Activated T-cell treated with anti-CD3 and anti-CD28 coated beads for 24 hours (primary cell): ENCODE data around the gene HMX1.

Experiments
- DNase-seq: peaks from one replicate; pipeline ENCODE4 v3.0.0-alpha.2; 2020; ENCODE audit warnings: low read depth

HMX1 gene

DNA sequence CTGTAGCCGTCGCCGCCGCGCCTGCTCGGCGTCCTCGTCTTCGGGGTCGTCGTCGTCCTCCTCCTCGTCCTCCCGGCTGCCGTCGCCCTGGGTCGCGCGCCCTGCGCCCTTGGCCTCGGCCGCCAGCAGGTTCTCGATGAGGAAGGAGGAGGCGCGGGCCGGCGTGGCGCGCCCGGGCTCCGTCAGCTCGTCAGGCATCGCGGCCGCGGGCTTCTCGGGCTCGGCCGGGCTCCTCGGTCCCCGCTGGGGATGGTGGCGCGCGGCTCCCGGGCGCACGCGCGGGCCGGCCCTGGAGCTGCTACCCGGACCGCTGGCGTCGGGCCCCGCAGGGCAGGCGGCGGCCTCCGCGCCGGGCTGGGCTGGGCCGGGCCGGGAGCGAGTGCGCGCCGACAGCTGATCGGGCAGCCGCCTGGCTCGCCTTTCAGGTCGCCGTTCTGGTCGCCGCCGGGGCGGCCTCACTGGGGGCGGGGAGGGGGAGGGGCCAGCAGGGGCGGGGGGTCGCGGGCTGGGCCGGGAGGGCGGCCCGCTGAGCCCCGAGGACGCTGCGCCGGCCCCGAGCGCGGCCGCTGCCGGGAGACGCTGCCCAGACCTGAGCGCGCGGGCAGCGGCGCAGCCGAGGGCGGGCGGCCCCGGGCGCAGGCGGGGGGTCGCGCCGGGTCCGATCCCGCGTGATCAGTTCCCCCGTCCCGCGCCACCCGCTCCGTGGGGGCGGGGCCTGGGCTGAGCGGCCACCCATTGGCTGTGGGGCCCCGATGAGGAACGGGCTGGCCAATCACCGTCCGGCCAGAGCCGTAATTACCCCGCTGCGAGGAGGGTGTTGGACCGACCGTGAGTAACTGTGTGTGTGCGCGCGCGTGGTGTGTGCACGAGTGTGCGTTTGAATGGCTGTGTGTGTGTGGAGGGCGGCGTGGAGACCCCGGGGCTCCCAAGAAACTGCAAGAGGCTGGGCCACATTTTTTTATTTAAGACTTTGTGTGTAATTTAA lies at the start of gene HMX1:
Gene HMX1 (minus strand): TSS at position 423 of the 985 bp plus-strand sequence. CDS start 225 bp downstream, at position 198.
- DNase-seq = no peak

DNA sequence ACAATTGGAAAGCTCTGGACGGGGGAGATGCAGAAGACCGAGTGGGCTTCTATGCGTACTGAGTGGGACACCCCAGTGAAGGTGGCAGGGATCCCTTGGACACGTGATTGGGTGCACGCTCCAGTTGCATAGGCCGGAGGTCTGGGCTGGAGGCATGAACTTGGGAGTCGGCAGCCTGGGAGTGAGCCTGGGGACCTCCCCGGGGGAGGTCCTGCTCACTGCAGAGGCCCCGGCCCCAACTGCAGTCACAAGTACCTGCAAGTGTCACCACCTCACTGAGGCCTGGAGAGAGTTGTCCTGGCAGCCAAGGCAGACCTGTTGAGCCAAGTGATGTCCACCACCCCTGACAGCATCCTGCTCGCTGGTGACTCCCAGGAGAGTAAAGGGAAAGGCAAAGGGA lies 49.3 kb upstream of the HMX1 start:
- no peak for DNase-seq

GRCh38 chr4:8920289-8920965 lies 48.8 kb upstream of the HMX1 start:
- no peak for DNase-seq

- no peak for DNase-seq
These were observed 48.1 kb upstream of the HMX1 start for GRCh38 chr4:8919651-8920288.

DNA sequence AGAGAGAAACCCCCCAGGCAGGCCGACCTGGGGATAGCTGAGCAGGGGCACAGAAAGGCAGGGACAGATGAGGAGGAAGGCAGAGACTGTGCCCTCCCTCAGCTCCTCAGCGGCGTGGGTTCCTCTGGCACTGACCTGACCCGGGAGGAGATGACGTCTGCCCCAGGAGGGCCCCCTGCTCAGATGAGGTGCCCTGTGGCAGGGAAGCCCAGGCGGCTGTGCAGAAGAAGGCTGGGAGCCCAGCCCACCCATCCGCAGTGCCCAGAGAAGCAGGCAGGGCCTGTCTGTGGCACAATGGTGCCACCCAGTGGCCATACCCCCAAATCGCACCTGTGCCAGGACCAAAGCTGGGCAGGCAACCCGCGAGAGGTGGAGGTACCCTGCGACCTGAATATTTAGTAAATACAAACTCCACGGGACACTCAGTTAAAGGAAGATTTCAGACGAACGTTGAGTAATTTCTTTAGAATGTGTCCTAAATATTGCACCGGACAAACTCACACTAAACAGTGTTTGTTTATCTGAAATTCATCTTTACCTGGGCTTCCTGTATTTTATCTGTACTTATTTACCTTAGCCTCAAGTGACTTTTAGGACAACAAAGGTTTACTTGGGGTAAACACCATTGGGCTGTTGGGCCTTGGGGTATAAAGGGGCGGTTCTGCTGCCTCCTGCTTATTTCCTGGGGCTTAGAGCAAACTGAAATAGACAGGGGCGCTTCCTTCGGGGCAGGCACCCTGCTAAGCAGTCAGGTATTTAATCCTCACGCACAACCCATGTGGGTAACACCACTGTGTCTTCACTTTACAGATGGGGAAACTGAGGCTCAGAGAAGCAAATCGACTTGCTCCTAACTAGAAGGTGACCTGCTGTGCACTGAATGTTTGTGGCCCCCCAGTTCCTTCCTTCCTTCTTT lies 46.5 kb upstream of the HMX1 start:
- DNase-seq = peak; percentile 53

- DNase-seq = no peak
These were observed 45.7 kb upstream of the HMX1 start for GRCh38 chr4:8917321-8917811.

GRCh38 chr4:8916906-8917305 lies 45.3 kb upstream of the HMX1 start:
- no peak for DNase-seq

- DNase-seq = no peak
These were observed 44.8 kb upstream of the HMX1 start for GRCh38 chr4:8916351-8916885.

- no peak for DNase-seq
These were observed 43.9 kb upstream of the HMX1 start for GRCh38 chr4:8915201-8916200.

- no peak for DNase-seq
These were observed 43.0 kb upstream of the HMX1 start for GRCh38 chr4:8914461-8915171.

DNA sequence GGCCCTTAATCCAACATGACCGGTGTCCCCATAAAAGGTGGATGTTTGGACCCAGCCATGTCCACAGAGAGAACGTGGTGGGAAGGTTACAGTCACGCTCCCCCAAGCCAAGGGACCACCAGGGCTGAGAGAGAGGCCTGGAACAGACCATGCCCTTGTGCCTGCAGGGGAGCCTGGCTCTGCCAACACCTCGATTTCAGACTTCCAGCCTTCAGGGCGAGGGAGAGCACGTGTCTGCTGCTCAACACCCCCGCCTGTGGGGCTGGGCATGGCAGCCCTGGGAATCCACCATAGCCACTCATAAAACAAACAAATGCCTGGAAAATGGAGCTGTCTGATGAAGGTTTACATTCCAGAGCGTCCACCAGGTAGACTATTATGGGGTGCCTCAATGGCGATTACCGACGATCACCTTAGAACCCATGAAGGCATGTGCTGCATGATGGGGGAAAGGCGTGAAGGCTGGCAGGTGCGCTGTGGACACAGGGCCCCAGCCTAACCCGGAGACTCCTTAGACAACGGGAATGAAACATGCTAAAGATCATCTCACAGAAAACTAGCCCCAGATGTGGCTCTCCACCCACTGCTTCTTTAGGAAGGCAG lies 42.3 kb upstream of the HMX1 start:
- no peak for DNase-seq

- DNase-seq = no peak
These were observed 41.6 kb upstream of the HMX1 start for GRCh38 chr4:8913121-8913857.

- DNase-seq = no peak
These were observed 40.9 kb upstream of the HMX1 start for GRCh38 chr4:8912506-8912905.

- no peak for DNase-seq
These were observed 40.4 kb upstream of the HMX1 start for GRCh38 chr4:8912089-8912455.

- DNase-seq = no peak
These were observed 39.9 kb upstream of the HMX1 start for GRCh38 chr4:8911316-8912088.

DNA sequence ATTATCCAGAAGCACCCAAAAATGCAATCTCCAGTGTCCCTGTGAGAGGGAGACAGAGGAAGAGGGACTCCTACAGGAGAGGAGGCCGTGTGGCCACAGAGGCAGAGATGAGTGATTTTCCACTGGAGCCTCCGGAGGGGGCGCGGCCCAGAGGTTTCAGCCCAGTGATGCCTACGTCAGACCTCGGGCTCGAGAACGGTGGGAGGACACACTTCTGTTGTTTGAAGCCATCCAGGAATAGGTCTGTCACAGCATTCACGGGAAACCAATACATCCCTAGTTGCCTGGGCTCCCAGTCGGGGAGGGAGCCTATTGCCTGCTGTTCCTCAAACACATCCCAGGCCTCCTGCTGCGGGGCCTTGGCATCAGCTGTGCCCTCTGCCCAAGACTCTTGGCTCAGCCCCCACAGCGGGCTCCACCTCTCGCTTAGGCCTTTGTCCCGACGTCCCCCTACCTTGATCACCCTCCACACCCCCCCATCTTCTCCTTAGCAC lies 39.2 kb upstream of the HMX1 start:
- no peak for DNase-seq
